Thymus (tissue), 11 donors: ENCODE results near the gene ZNF276. TPM values are rescaled to one million over a fixed set of nuclear protein-coding genes. Genes with fewer than 3 reads are reported as not detected.
"Not testable (repeated sequence)": the region's sequence is repeated elsewhere in the genome, so short reads cannot be mapped to it uniquely, and the experiment has no call there.

Source experiments
- DNase-seq, 9 donors: peaks; one replicate each; pipeline ENCODE4 v3.0.0-alpha.2; 2013; ENCODE audit warnings: low spot score in 9 of 9, low read depth in 6 of 9, missing footprints in 1 of 9
- H3K27ac ChIP-seq, 2 donors: one replicate each; pipeline ENCODE4 v1.5.1; 2013; ENCODE audit warnings: control low read depth in 1 of 2, low read depth in 1 of 2, low read length in 1 of 2, mild to moderate bottlenecking in 1 of 2, moderate library complexity in 1 of 2
- H3K27me3 ChIP-seq, 2 donors: one replicate each; pipeline ENCODE4 v1.5.1; 2013; ENCODE audit warnings: low read length in 1 of 2; ENCODE audit not compliant: control insufficient read depth in 2 of 2, insufficient read depth in 1 of 2
- H3K36me3 ChIP-seq, 2 donors: one replicate each; pipeline ENCODE4 v1.5.1; 2013; ENCODE audit warnings: low read length in 1 of 2, mild to moderate bottlenecking in 1 of 2, moderate library complexity in 1 of 2; ENCODE audit not compliant: control insufficient read depth in 2 of 2, insufficient read depth in 2 of 2
- H3K4me1 ChIP-seq, 2 donors: one replicate each; pipeline ENCODE4 v1.5.1; 2013; ENCODE audit warnings: low read length in 2 of 2; ENCODE audit not compliant: control insufficient read depth in 2 of 2, insufficient read depth in 2 of 2
- H3K4me3 ChIP-seq, 2 donors: one replicate each; pipeline ENCODE4 v1.5.1; 2013; ENCODE audit warnings: low read length in 2 of 2, control low read depth in 1 of 2, mild to moderate bottlenecking in 1 of 2
- H3K9me3 ChIP-seq, 2 donors: one replicate each; pipeline ENCODE4 v1.5.1; 2013; ENCODE audit warnings: low read length in 1 of 2, mild to moderate bottlenecking in 1 of 2; ENCODE audit not compliant: control insufficient read depth in 2 of 2, insufficient read depth in 1 of 2
- WGBS: extraction: QIAGEN DNeasy Blood & Tissue Kit; methylation state at CpG from one replicate; pipeline ENCODE4 v1.1.7; 2013; 5-methylcytosine and 5-hydroxymethylcytosine counted together
- polyA plus RNA-seq: library from polyadenylated mRNA; stranded (reverse); fragments of 200-250 nt; gene quantifications from one replicate; pipeline ENCODE4 v1.2.3, GENCODE V29; 2013
- total RNA-seq: library from RNA; stranded (reverse); fragments of 120-200 nt; gene quantifications from one replicate; pipeline ENCODE4 v1.2.4, GENCODE V29; 2013
- donor health status: healthy.

Gene ZNF276
- total and polyA plus RNA-seq, 2 donors = 35.6 to 55.0 TPM

GRCh38 chr16:89688395-89688794, 32.9 kb upstream of the ZNF276 start:
- no peak overlapping the region for H3K27ac ChIP-seq
- no peak overlapping the region for H3K4me3 ChIP-seq
- H3K4me1 ChIP-seq = peaks cover 11 to 17% of the 10 kb centered on the region in 2 donors
- peaks cover 31 to 34% of the 10 kb centered on the region in 2 donors for H3K36me3 ChIP-seq
- H3K27me3 ChIP-seq = no peaks in the 10 kb centered on the region
- no peak for DNase-seq
- 96% methylated on average over 5 of the region's 5 CpGs for WGBS
- peaks cover 0 to 15% of the 10 kb centered on the region in 2 donors for H3K9me3 ChIP-seq

DNA sequence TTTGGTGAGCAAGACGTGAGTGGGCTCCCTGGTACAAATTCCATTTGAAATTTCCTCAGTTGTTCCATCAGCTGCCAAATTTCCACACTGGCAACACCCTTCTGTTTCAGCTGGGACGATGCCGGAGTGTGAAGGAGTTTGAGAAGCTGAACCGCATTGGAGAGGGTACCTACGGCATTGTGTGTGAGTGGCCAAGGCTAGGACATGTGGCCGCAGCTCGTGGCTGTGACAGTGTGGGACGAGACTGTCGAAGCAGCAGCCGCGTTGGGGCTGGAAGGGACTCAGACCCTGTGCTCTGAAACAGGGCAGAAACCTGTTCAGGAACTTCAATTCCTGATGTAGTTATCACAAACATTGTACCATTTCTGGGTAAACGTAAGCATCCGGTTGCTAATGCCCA, 32.2 kb upstream of the ZNF276 start:
- Histone ChIP-seq H3K4me3 (no peak overlapping the region), H3K4me1 (peaks cover 11 to 17% of the 10 kb centered on the region in 2 donors), H3K36me3 (peaks cover 39 to 41% of the 10 kb centered on the region in 2 donors), H3K27me3 (no peaks in the 10 kb centered on the region), H3K9me3 (peaks cover 0 to 15% of the 10 kb centered on the region in 2 donors), H3K27ac (no peak overlapping the region)
- no peak for DNase-seq
- WGBS = 97% methylated on average over 13 of the region's 13 CpGs

- peaks cover 42 to 46% of the 10 kb centered on the region in 2 donors for H3K36me3 ChIP-seq
- not testable (repeated sequence) for DNase-seq
- 98% methylated on average over 4 of the region's 4 CpGs for WGBS
Measured at GRCh38 chr16:89689621-89690020, 31.7 kb upstream of the ZNF276 start.

DNA sequence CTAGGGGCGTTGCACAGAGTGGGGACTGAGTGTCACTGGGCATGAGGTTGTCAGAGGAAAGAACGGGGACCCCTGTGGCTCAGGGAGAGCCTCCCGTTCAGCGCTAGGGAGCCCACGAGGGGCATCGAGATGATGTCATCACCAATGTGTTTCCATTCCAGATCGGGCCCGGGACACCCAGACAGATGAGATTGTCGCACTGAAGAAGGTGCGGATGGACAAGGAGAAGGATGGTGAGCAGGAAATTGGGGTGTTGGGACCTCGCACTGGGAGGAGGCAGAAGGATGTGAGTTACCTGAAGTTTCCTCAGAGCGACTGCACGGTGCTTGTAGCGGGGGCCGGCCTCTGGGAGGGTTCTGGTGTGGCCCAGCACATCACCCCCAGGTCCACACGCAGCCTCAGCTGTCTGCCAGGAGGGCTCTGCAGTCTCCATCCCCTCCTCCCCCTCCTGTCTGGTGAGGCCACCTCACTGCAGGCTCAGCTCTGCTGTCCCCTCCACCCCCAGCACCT, 30.9 kb upstream of the ZNF276 start:
- no peak overlapping the region for H3K4me3 ChIP-seq
- H3K36me3 ChIP-seq = peaks cover 45 to 49% of the 10 kb centered on the region in 2 donors
- H3K27me3 ChIP-seq = no peaks in the 10 kb centered on the region
- no peak for DNase-seq
- H3K9me3 ChIP-seq = peaks cover 0 to 6% of the 10 kb centered on the region in 2 donors
- peaks cover 11 to 17% of the 10 kb centered on the region in 2 donors for H3K4me1 ChIP-seq
- no peak overlapping the region for H3K27ac ChIP-seq
- 95% methylated on average over 16 of the region's 16 CpGs for WGBS

More at GRCh38 chr16:89689621-89690020, 31.7 kb upstream of the ZNF276 start:
- peaks cover 0 to 13% of the 10 kb centered on the region in 2 donors for H3K9me3 ChIP-seq
- H3K4me1 ChIP-seq = peaks cover 11 to 17% of the 10 kb centered on the region in 2 donors
- H3K4me3 ChIP-seq, H3K27ac ChIP-seq, H3K27me3 ChIP-seq: not testable (repeated sequence)

- H3K4me3 ChIP-seq = no peak overlapping the region
- no peak overlapping the region for H3K27ac ChIP-seq
- 98% methylated on average over 21 of the region's 21 CpGs for WGBS
- H3K36me3 ChIP-seq = peaks cover 46 to 58% of the 10 kb centered on the region in 2 donors
- no peaks in the 10 kb centered on the region for H3K27me3 ChIP-seq
- DNase-seq = no peak
- H3K9me3 ChIP-seq = no peaks in the 10 kb centered on the region
- peaks cover 12 to 14% of the 10 kb centered on the region in 2 donors for H3K4me1 ChIP-seq
Measured at GRCh38 chr16:89691231-89691985, 29.9 kb upstream of the ZNF276 start.

DNA sequence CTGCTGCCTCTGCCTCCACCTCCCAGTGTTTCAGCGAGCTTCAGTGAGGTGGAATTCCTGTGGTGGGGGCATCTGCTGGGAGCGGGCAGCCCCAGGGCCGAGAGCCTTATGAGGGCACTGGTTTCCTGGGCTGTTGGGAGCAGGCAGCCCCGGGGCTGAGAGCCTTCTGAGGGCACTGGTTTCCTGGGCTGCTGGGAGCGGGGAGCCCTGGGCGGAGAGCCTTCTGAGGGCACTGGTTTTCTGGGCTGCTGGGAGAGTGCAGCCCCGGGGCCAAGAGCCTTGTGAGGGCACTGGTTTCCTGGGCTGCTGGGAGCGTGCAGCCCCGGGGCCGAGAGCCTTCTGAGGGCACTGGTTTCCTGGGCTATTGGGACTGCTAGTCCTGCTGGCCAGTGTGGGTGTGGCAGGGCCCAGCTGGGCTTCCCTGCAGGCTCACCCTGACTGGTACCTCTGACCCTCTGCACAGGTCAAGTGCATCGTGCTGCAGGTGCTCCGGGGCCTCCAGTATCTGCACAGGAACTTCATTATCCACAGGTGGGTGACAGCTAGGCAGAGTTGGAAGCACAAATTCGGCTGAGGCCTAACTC, 29.3 kb upstream of the ZNF276 start:
- H3K27me3 ChIP-seq = no peaks in the 10 kb centered on the region
- peaks cover 15 to 18% of the 10 kb centered on the region in 2 donors for H3K4me1 ChIP-seq
- 98% methylated on average over 13 of the region's 13 CpGs for WGBS
- no peak overlapping the region for H3K27ac ChIP-seq
- H3K36me3 ChIP-seq = peaks cover 47 to 60% of the 10 kb centered on the region in 2 donors
- H3K9me3 ChIP-seq = no peaks in the 10 kb centered on the region
- no peak overlapping the region for H3K4me3 ChIP-seq
- DNase-seq = no peak

DNA sequence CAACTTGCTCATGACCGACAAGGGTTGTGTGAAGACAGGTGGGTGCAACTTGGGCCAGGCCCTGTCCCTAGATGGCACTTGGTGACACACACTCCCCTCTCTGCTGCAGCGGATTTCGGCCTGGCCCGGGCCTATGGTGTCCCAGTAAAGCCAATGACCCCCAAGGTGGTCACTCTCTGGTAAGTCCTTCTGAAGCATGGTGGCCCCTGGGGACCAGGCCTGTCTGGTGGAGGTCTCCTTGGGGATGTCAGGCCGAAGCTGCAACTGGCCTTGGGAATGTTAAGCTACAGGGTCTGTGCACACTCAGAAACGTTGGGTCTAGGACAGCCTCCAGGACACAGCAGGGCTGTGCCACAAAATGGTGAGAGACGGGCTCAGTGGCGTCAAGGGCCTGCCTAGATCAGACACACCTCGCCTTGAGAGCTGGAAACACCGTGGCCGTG, 28.0 kb upstream of the ZNF276 start:
- Histone ChIP-seq H3K4me1 (peaks cover 7 to 10% of the 10 kb centered on the region in 2 donors), H3K27ac (no peak overlapping the region), H3K36me3 (peaks cover 51 to 72% of the 10 kb centered on the region in 2 donors), H3K4me3 (no peak overlapping the region), H3K27me3 (no peaks in the 10 kb centered on the region), H3K9me3 (no peaks in the 10 kb centered on the region)
- DNase-seq = no peak
- WGBS = 98% methylated on average over 11 of the region's 11 CpGs

GRCh38 chr16:89693931-89694783, 27.2 kb upstream of the ZNF276 start:
- 95% methylated on average over 32 of the region's 32 CpGs for WGBS
- Histone ChIP-seq H3K4me1 (peaks cover 7 to 10% of the 10 kb centered on the region in 2 donors), H3K9me3 (no peaks in the 10 kb centered on the region), H3K27ac (no peak overlapping the region), H3K4me3 (no peak overlapping the region), H3K36me3 (peaks cover 49 to 70% of the 10 kb centered on the region in 2 donors), H3K27me3 (no peaks in the 10 kb centered on the region)
- no peak for DNase-seq
